Ovary (tissue), 9 donors: Measurements from ENCODE around the gene NYAP1. TPM values are rescaled to one million over a fixed set of nuclear protein-coding genes. Genes with fewer than 3 reads are reported as not detected.

Experiments
- DNase-seq, 5 donors: peaks; one replicate each; pipeline ENCODE4 v3.0.0-alpha.2; 2019 to 2020
- H3K27ac ChIP-seq, 2 donors: fragments of 200-600 bp; one replicate each; pipeline versions ENCODE4 v1.5.1 to v1.8.0; 2019 to 2022
- H3K27me3 ChIP-seq: fragments of 200-600 bp; one replicate; pipeline ENCODE4 v1.8.0; 2022
- H3K36me3 ChIP-seq: fragments of 200-600 bp; sonication (generic); one replicate; pipeline ENCODE4 v1.5.1; 2019
- H3K4me1 ChIP-seq: one replicate; pipeline ENCODE4 v1.8.1; 2013; ENCODE audit warnings: mild to moderate bottlenecking, moderate library complexity; ENCODE audit not compliant: insufficient read depth
- H3K4me3 ChIP-seq: fragments of 200-600 bp; sonication (generic); one replicate; pipeline ENCODE4 v1.5.1; 2017
- H3K9me3 ChIP-seq, 2 donors: fragments of 200-600 bp in 1 of 2; sonication (generic) in 1 of 2; one replicate each; pipeline versions ENCODE4 v1.5.1 to v1.8.1; 2013 to 2019; ENCODE audit warnings: mild to moderate bottlenecking in 1 of 2, moderate library complexity in 1 of 2
- EP300 ChIP-seq: sonication (generic); formaldehyde crosslinking; IDR thresholded peaks from one replicate; pipeline ENCODE4 v1.6.1; 2017; ENCODE audit warnings: antibody characterized with exemption
- POLR2A ChIP-seq: fragments of 450-650 bp; IDR thresholded peaks from one replicate; pipeline ENCODE4 v1.6.1; 2017; ENCODE audit warnings: antibody characterized with exemption, mild to moderate bottlenecking, moderate library complexity
- WGBS, 3 donors: extraction: QIAGEN DNeasy Blood & Tissue Kit in 1 of 3; methylation state at CpG; one replicate each; pipeline versions ENCODE4 v1.1.5 to v1.1.7; 2013 to 2017; 5-methylcytosine and 5-hydroxymethylcytosine counted together
- intact Hi-C, 4 donors: fragments of 100-400 bp; cut with DNase I; formaldehyde crosslinking; loops; one replicate each; pipeline versions ENCODE4 v1.11.0 to v1.15.1; 2022 to 2023
- polyA plus RNA-seq, 2 donors: library from polyadenylated mRNA; stranded (reverse); fragments of 200-250 nt in 1 of 2; fragments of 350-450 nt in 1 of 2; fragmentation: Illumina TruSeq in 1 of 2; extraction: RNeasy Lipid Tissue Mini Kit (QIAGEN cat#74804) in 1 of 2; gene quantifications; one replicate each; pipeline ENCODE4 v1.2.3, GENCODE V29; 2013 to 2014
- total RNA-seq, 7 donors: library from RNA; depleted of rRNA in 2 of 7; stranded (reverse); fragments of >200 nt in 2 of 7; fragmentation: NEBNext Ultra II Directional in 3 of 7; extraction: Animal tissue kit (Norgen Biotek cat#: 25700) in 3 of 7; gene quantifications; one replicate each; pipeline versions ENCODE4 v1.1.0 to v1.2.4, GENCODE V29; 2016 to 2023
- TF ChIP-seq, protein P1 (sequence below), 3 donors: fragments of 450-650 bp in 2 of 3; fragments of 200-600 bp in 1 of 3; IDR thresholded peaks; one replicate each; pipeline versions ENCODE4 v1.5.1 to v1.8.0; 2016 to 2022; ENCODE audit warnings: antibody characterized with exemption in 3 of 3, mild to moderate bottlenecking in 1 of 3
- donor health status: DM: no; HTN: no; CAD: no; lungs with moderate emphysema.
- donor health status: DM: no; HTN: no; CAD: no.
- donor health status: Bipolar disorder and iron deficiency.
- donor health status: DM: yes; HTN: yes; CAD: no.
- donor health status: DM: no; HTN: no; CAD: no.
- donor health status: DM: yes; HTN: yes; CAD: no.

NYAP1 gene
- total and polyA plus RNA-seq, 9 donors: 0.28 to 10.1 (median 6.8) TPM

DNA sequence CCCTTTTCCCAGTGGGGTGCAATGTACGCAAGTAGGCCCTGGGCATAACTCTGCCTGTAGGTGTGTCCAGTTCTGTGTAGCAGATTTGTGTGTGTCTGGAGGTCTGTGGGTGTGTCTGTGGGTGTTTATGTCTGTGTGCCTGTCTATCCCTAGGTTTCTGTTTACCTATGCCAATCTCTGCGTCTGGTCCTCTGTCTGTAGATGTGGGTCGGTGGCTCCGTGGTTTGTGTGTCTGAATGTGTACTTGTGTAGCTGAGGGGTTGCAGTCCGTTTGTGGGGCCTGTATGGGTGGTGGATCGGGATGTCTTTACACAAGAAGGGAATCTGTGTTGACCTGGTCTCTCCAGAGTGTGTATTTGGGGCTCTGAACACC lies 932 bp downstream of the NYAP1 start:
- H3K4me1 ChIP-seq: peaks cover 6% of the 10 kb centered on the region
- no peak for DNase-seq
- H3K9me3 ChIP-seq: no peaks in the 10 kb centered on the region
- TF ChIP-seq POLR2A: no peak
- TF ChIP-seq, protein P1, sequence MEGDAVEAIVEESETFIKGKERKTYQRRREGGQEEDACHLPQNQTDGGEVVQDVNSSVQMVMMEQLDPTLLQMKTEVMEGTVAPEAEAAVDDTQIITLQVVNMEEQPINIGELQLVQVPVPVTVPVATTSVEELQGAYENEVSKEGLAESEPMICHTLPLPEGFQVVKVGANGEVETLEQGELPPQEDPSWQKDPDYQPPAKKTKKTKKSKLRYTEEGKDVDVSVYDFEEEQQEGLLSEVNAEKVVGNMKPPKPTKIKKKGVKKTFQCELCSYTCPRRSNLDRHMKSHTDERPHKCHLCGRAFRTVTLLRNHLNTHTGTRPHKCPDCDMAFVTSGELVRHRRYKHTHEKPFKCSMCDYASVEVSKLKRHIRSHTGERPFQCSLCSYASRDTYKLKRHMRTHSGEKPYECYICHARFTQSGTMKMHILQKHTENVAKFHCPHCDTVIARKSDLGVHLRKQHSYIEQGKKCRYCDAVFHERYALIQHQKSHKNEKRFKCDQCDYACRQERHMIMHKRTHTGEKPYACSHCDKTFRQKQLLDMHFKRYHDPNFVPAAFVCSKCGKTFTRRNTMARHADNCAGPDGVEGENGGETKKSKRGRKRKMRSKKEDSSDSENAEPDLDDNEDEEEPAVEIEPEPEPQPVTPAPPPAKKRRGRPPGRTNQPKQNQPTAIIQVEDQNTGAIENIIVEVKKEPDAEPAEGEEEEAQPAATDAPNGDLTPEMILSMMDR (IDR thresholded peaks at IDR 0.05): no peak
- no peak for TF ChIP-seq EP300
- H3K36me3 ChIP-seq: no peaks in the 10 kb centered on the region
- WGBS, 3 donors: 75 to 82% (median 81%) methylated on average over 6 of the region's 6 CpGs
- H3K27me3 ChIP-seq: no peaks in the 10 kb centered on the region
- H3K4me3 ChIP-seq: no peak overlapping the region
- peak overlapping the region in 1 of 2 donors; percentile 55 for H3K27ac ChIP-seq
- intact Hi-C loops: loop anchor here in 2 of 4 donors (5.0 kb wide), 2 partner anchors 63 to 198 kb away; no protein-coding TSS in a partner anchor

DNA sequence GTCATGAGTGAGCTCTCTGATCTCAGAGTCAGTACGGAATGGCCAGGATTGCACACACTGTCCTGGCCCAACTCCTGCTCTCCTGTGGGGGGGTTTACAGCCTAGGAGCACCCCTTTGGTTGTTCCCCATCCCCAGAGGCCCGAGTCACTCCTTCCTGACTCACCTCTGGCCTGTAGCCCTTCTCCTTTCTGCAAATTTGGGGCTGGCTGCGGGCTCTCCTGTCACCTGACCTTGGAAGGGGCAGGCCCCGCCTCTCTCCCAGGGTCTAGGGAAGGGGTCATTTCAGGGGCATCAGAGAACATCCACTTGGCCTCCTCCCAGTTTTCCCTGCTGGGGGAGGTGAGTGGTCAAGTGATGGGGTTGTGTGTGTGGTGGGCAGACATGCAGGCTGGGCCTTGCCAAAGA lies 1.7 kb downstream of the NYAP1 start:
- Histone ChIP-seq H3K36me3 (no peaks in the 10 kb centered on the region), H3K9me3 (no peaks in the 10 kb centered on the region), H3K4me1 (peaks cover 6% of the 10 kb centered on the region), H3K27ac (no peak overlapping the region), H3K4me3 (no peak overlapping the region), H3K27me3 (no peaks in the 10 kb centered on the region)
- intact Hi-C loops: no loop called here
- 58 to 69% (median 61%) methylated on average over 4 of the region's 4 CpGs for WGBS, 3 donors
- peak; percentile 36 to 72 (median 50) for DNase-seq
- TF ChIP-seq, protein P1 (IDR thresholded peaks at IDR 0.05): no peak
- no peak for TF ChIP-seq POLR2A

DNA sequence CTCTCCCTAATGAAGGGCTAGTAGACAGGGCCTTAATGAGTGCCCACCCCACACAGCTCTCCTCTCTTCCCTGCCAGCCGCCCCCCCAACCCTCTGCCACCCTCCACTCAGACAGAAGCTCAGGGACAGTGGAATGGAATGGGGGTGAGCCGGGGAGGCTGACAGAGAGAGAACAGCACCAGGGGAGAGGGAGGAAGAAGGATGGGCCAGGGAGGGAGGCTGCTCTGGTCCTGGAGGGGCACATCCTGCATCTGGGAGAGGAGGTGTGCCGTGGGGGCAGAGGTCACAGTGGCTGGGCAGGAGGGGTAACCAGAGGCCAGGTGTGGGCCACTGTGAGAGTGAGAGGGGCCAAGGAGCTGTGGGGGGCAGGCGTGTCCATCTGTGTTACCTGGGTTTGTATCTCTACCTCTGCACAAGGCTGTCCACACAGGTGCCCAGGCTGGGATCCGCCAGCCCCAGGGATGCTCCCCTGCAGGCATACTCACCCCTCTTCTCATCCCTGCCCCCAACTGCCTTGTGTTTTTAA lies 2.4 kb downstream of the NYAP1 start:
- intact Hi-C loops: no loop called here
- Histone ChIP-seq H3K36me3 (no peaks in the 10 kb centered on the region), H3K4me3 (no peak overlapping the region), H3K4me1 (peaks cover 6% of the 10 kb centered on the region), H3K9me3 (no peaks in the 10 kb centered on the region), H3K27ac (no peak overlapping the region), H3K27me3 (no peaks in the 10 kb centered on the region)
- TF ChIP-seq EP300 (no peak), POLR2A (no peak)
- TF ChIP-seq, protein P1 (IDR thresholded peaks at IDR 0.05): no peak
- 90 to 93% (median 91%) methylated on average over 5 of the region's 5 CpGs for WGBS, 3 donors
- peak in 1 of 5 donors; percentile 45 for DNase-seq

DNA sequence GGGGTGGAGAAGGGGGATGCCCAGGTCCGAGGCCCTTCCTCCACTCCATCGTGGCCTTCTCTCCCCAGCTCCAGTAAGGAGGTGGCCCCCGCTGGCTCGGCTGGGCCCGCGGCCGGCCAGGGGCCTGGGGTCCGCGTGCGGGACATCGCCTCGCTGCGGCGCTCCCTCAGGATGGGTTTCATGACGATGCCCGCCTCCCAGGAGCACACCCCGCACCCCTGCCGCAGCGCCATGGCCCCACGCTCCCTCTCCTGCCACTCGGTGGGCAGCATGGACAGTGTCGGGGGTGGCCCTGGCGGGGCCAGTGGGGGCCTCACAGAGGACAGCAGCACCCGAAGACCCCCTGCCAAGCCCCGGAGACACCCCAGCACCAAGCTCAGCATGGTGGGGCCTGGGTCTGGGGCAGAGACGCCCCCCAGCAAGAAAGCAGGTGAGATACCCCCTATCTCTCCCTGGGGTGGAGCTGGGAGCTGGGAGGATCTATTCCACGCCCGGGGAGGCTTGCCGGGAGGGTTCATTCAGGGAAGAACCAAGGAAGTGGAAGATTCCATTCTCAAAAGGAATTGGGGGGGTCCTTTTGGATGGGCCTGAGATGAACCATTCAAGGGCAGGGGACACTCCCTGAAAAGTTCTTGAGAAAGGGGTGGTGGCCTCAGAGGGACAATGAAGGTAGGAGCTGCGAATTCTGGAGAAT lies 3.2 kb downstream of the NYAP1 start:
- Histone ChIP-seq H3K4me1 (peaks cover 6% of the 10 kb centered on the region), H3K27me3 (no peaks in the 10 kb centered on the region)

More for the DNA sequence above, 3.2 kb downstream of the NYAP1 start:
- DNase-seq: peak in 1 of 5 donors; percentile 44
- H3K36me3 ChIP-seq: no peaks in the 10 kb centered on the region
- TF ChIP-seq EP300 (no peak), POLR2A (no peak)
- TF ChIP-seq, protein P1 (IDR thresholded peaks at IDR 0.05): no peak
- no peak overlapping the region for H3K27ac ChIP-seq
- intact Hi-C loops: no loop called here
- 83 to 84% (median 84%) methylated on average over 19 to 30 of the region's 30 CpGs for whole genome bisulfite sequencing, 3 donors
- no peaks in the 10 kb centered on the region for H3K9me3 ChIP-seq
- H3K4me3 ChIP-seq: no peak overlapping the region
